Chondrocyte (in vitro differentiated cells): Measurements from ENCODE around the gene SND1. TPM values are rescaled to one million over a fixed set of nuclear protein-coding genes. Genes with fewer than 3 reads are reported as not detected.

Experiments used
- DNase-seq: peaks from one replicate; pipeline ENCODE4 v3.0.0; 2021; ENCODE audit warnings: mixed read lengths, low spot score
- H3K27ac Mint-ChIP-seq: one replicate; pipeline ENCODE4 v1.8.0; 2021; ENCODE audit warnings: mild to moderate bottlenecking, moderate library complexity, mixed read lengths; ENCODE audit not compliant: unreplicated experiment
- H3K27me3 Mint-ChIP-seq: 2 replicates; pipeline ENCODE4 v1.8.0; 2021; ENCODE audit warnings: low read depth, mixed read lengths
- H3K36me3 Mint-ChIP-seq: 2 replicates; pipeline ENCODE4 v1.8.0; 2021; ENCODE audit warnings: low read depth, mixed read lengths
- H3K4me1 Mint-ChIP-seq: 2 replicates; pipeline ENCODE4 v1.8.0; 2021; ENCODE audit warnings: low read depth, mild to moderate bottlenecking, mixed read lengths
- H3K4me3 Mint-ChIP-seq: one replicate; pipeline ENCODE4 v1.8.0; 2021; ENCODE audit warnings: mild to moderate bottlenecking, moderate library complexity, mixed read lengths; ENCODE audit not compliant: unreplicated experiment
- H3K9me3 Mint-ChIP-seq: 2 replicates; pipeline ENCODE4 v1.8.0; 2021; ENCODE audit warnings: low read depth, mixed read lengths
- CTCF ChIP-seq: fragments of 200-600 bp; sonication (generic); IDR thresholded peaks from 2 replicates; pipeline ENCODE4 v1.5.0; 2021; ENCODE audit warnings: antibody characterized with exemption, mild to moderate bottlenecking, moderate library complexity
- total RNA-seq: library from RNA; stranded (reverse); gene quantifications from 3 replicates; pipeline ENCODE4 v1.2.1, GENCODE V29; 2021

SND1 gene
- total RNA-seq, 1 donor from 2014 or later: 229 TPM

- peaks cover 4% of the 10 kb centered on the region for H3K27me3 Mint-ChIP-seq
- peaks cover 17% of the 10 kb centered on the region for H3K4me1 Mint-ChIP-seq
- H3K36me3 Mint-ChIP-seq: no peaks in the 10 kb centered on the region
- H3K27ac Mint-ChIP-seq: no peak overlapping the region
- TF ChIP-seq CTCF: no peak
- no peak for DNase-seq
- H3K9me3 Mint-ChIP-seq: no peaks in the 10 kb centered on the region
- H3K4me3 Mint-ChIP-seq: no peak overlapping the region
These were observed 460.8 kb downstream of the SND1 start for GRCh38 chr7:128112781-128113221.

GRCh38 chr7:128113839-128114238, 461.8 kb downstream of the SND1 start:
- no peak for DNase-seq
- H3K27ac Mint-ChIP-seq: no peak overlapping the region
- no peaks in the 10 kb centered on the region for H3K27me3 Mint-ChIP-seq
- peaks cover 17% of the 10 kb centered on the region for H3K4me1 Mint-ChIP-seq
- no peak overlapping the region for H3K4me3 Mint-ChIP-seq
- H3K36me3 Mint-ChIP-seq: peaks cover 1% of the 10 kb centered on the region
- no peaks in the 10 kb centered on the region for H3K9me3 Mint-ChIP-seq
- TF ChIP-seq CTCF: no peak

GRCh38 chr7:128114806-128115205, 462.8 kb downstream of the SND1 start:
- Mint-ChIP-seq H3K4me1 (peaks cover 17% of the 10 kb centered on the region), H3K27me3 (no peaks in the 10 kb centered on the region), H3K27ac (no peak overlapping the region), H3K36me3 (peaks cover 1% of the 10 kb centered on the region), H3K4me3 (no peak overlapping the region), H3K9me3 (no peaks in the 10 kb centered on the region)
- TF ChIP-seq CTCF: no peak
- DNase-seq: no peak

- H3K27me3 Mint-ChIP-seq: no peaks in the 10 kb centered on the region
- no peak overlapping the region for H3K4me3 Mint-ChIP-seq
- no peaks in the 10 kb centered on the region for H3K9me3 Mint-ChIP-seq
- peaks cover 1% of the 10 kb centered on the region for H3K36me3 Mint-ChIP-seq
- peaks cover 17% of the 10 kb centered on the region for H3K4me1 Mint-ChIP-seq
- TF ChIP-seq CTCF: no peak
- no peak for DNase-seq
- H3K27ac Mint-ChIP-seq: no peak overlapping the region
These were observed 463.4 kb downstream of the SND1 start for GRCh38 chr7:128115336-128115820.

- Mint-ChIP-seq H3K36me3 (peaks cover 1% of the 10 kb centered on the region), H3K27me3 (peaks cover 4% of the 10 kb centered on the region), H3K9me3 (no peaks in the 10 kb centered on the region), H3K27ac (no peak overlapping the region), H3K4me1 (peaks cover 17% of the 10 kb centered on the region), H3K4me3 (no peak overlapping the region)
- no peak for DNase-seq
- no peak for TF ChIP-seq CTCF
These were observed 464.1 kb downstream of the SND1 start for GRCh38 chr7:128115821-128116723.
